H1 (cell line): ENCODE results near the gene SLC43A2.

ENCODE experiments used
- CHD1 ChIP-seq: IDR thresholded peaks from 2 replicates; pipeline ENCODE4 v1.6.1; 2012; ENCODE audit warnings: low read depth, low read length, improper control_type of control experiment
- EZH2 ChIP-seq: fragments of 200-600 bp; sonication (generic); IDR thresholded peaks from 2 replicates; pipeline ENCODE4 v1.7.1; 2012; ENCODE audit warnings: low read depth, mild to moderate bottlenecking, moderate library complexity, low read length, inconsistent platforms; ENCODE audit not compliant: severe bottlenecking
- HDAC6 ChIP-seq: IDR thresholded peaks from one replicate; pipeline ENCODE4 v1.7.1; 2012; ENCODE audit warnings: low read depth, mild to moderate bottlenecking, inconsistent platforms, low read length, moderate library complexity
- ZNF274 ChIP-seq: IDR thresholded peaks from 2 replicates; pipeline ENCODE4 v1.7.0; 2012; ENCODE audit warnings: low read length, borderline replicate concordance; ENCODE audit errors: extremely low read depth
- TF ChIP-seq, protein P1 (sequence below), 3 experiments: IDR thresholded peaks; 1 replicate in 2 of 3; 2 replicates in 1 of 3; pipeline versions ENCODE4 v1.5.1 to v1.6.1; 2011; ENCODE audit warnings: low read length in 3 of 3, mild to moderate bottlenecking in 3 of 3, inconsistent platforms in 2 of 3, low read depth in 1 of 3, moderate library complexity in 1 of 3; ENCODE audit not compliant: insufficient read depth in 1 of 3; ENCODE audit errors: control extremely low read depth in 1 of 3

GRCh38 chr17:1658100-1658499, 29.5 kb upstream of the SLC43A2 start:
- TF ChIP-seq EZH2 (no peak), CHD1 (no peak), ZNF274 (no peak), HDAC6 (no peak)
- TF ChIP-seq, protein P1, sequence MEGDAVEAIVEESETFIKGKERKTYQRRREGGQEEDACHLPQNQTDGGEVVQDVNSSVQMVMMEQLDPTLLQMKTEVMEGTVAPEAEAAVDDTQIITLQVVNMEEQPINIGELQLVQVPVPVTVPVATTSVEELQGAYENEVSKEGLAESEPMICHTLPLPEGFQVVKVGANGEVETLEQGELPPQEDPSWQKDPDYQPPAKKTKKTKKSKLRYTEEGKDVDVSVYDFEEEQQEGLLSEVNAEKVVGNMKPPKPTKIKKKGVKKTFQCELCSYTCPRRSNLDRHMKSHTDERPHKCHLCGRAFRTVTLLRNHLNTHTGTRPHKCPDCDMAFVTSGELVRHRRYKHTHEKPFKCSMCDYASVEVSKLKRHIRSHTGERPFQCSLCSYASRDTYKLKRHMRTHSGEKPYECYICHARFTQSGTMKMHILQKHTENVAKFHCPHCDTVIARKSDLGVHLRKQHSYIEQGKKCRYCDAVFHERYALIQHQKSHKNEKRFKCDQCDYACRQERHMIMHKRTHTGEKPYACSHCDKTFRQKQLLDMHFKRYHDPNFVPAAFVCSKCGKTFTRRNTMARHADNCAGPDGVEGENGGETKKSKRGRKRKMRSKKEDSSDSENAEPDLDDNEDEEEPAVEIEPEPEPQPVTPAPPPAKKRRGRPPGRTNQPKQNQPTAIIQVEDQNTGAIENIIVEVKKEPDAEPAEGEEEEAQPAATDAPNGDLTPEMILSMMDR (IDR thresholded peaks at IDR 0.05; ENCODE audit: control extremely low read depth in 1 of 3, insufficient read depth in 1 of 3, low read depth in 1 of 3, low read length in 3 of 3) = no peak
